ENCODE measurements around the gene DZIP1L.

- TF ChIP-seq CTCF (IDR thresholded peaks at IDR 0.05) (no peak), SIN3A (IDR thresholded peaks at IDR 0.05; ENCODE audit: borderline replicate concordance, insufficient read depth, low read depth, low read length) (no peak), POLR2AphosphoS5 (IDR thresholded peaks at IDR 0.05; ENCODE audit: low read depth, low read length) (no peak)
These were observed 933 bp downstream of the DZIP1L start for GRCh38 chr3:138114431-138114918.

All from Panc1 (cell line).